Measurements from ENCODE around the gene GRM2.

GRM2 gene

GRCh38 chr3:51680663-51681230 lies 26.1 kb upstream of the GRM2 start:
- no peak for DNase-seq (ENCODE audit: low spot score)

- DNase-seq (ENCODE audit: low spot score): no peak
These were observed 25.4 kb upstream of the GRM2 start for GRCh38 chr3:51681453-51681852.

GRCh38 chr3:51682079-51682478 lies 24.8 kb upstream of the GRM2 start:
- DNase-seq (ENCODE audit: low spot score): peak; percentile 92

GRCh38 chr3:51682526-51682925 lies 24.3 kb upstream of the GRM2 start:
- DNase-seq (ENCODE audit: low spot score): no peak

GRCh38 chr3:51683566-51683965 lies 23.3 kb upstream of the GRM2 start:
- no peak for DNase-seq (ENCODE audit: low spot score)

GRCh38 chr3:51684971-51685751 lies 21.7 kb upstream of the GRM2 start:
- no peak for DNase-seq (ENCODE audit: low spot score)

- DNase-seq (ENCODE audit: low spot score): no peak
These were observed 20.8 kb upstream of the GRM2 start for GRCh38 chr3:51686056-51686455.

- DNase-seq (ENCODE audit: low spot score): no peak
These were observed 20.2 kb upstream of the GRM2 start for GRCh38 chr3:51686512-51687215.

GRCh38 chr3:51687431-51688205 lies 19.2 kb upstream of the GRM2 start:
- DNase-seq (ENCODE audit: low spot score): no peak

- DNase-seq (ENCODE audit: low spot score): no peak
These were observed 18.7 kb upstream of the GRM2 start for GRCh38 chr3:51688206-51688600.

- DNase-seq (ENCODE audit: low spot score): no peak
These were observed 15.8 kb upstream of the GRM2 start for GRCh38 chr3:51691021-51691420.

GRCh38 chr3:51691949-51692348 lies 14.9 kb upstream of the GRM2 start:
- DNase-seq (ENCODE audit: low spot score): no peak

GRCh38 chr3:51692980-51693395 lies 13.9 kb upstream of the GRM2 start:
- DNase-seq (ENCODE audit: low spot score): no peak

- DNase-seq (ENCODE audit: low spot score): no peak
These were observed 9.9 kb upstream of the GRM2 start for GRCh38 chr3:51696954-51697353.

- no peak for DNase-seq (ENCODE audit: low spot score)
These were observed 8.7 kb upstream of the GRM2 start for GRCh38 chr3:51698209-51698608.

- no peak for DNase-seq (ENCODE audit: low spot score)
These were observed 6.5 kb upstream of the GRM2 start for GRCh38 chr3:51700403-51700802.

GRCh38 chr3:51702156-51702555 lies 4.7 kb upstream of the GRM2 start:
- DNase-seq (ENCODE audit: low spot score): no peak

- no peak for DNase-seq (ENCODE audit: low spot score)
These were observed 3.7 kb upstream of the GRM2 start for GRCh38 chr3:51703068-51703760.

- no peak for DNase-seq (ENCODE audit: low spot score)
These were observed 2.9 kb upstream of the GRM2 start for GRCh38 chr3:51703761-51704510.

GRCh38 chr3:51704511-51704950 lies 2.3 kb upstream of the GRM2 start:
- DNase-seq (ENCODE audit: low spot score): no peak
